ENCODE data around the gene KEL.

Gene KEL

DNA sequence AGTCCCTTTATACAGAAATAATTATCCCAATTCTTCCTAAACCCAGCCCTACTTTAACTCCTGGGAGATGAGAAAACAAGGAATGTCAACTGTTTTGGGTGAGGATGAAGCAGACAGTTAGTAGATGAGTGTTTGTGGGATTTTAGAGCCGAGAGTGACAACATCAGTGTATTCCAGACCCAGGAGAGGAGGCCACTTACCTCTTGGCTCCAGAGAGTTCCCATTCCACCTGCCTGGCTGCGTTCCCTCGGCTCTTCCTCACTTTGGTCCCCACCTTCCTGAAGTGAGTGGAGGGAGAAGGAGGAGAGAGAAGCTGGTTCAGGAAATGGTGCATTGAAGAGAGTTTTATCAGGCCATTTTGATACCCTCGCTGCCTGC is 579 bp downstream of the KEL start:
- DNase-seq = no peak

DNA sequence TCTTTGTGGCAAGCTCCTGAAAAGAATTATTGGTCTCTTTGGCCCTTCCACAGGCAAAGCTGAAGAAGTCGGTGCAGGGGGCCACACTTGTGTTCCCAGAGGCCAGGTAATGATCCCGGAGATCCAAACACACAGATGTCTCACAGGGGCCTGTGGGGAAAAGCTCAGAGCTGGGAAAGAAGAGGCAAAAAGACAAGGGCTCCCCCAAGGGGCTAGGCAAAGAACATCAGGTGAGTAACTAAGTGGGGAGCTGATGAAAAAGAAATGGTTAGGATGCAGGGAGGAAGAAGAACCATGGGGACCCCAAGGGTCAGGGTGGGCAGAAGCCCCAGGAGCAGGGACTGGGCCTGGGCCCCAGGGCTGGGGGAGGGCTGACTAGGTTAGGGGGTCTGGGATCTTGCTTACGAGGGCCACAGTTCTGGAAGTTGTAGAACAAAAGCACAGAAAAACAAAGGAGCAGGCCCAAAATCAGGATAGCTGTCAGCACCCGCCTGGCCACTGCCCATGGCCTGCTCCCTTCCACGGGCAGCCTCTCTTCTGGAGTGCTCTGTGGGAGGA is 1.1 kb downstream of the KEL start:
- DNase-seq = no peak

DNA sequence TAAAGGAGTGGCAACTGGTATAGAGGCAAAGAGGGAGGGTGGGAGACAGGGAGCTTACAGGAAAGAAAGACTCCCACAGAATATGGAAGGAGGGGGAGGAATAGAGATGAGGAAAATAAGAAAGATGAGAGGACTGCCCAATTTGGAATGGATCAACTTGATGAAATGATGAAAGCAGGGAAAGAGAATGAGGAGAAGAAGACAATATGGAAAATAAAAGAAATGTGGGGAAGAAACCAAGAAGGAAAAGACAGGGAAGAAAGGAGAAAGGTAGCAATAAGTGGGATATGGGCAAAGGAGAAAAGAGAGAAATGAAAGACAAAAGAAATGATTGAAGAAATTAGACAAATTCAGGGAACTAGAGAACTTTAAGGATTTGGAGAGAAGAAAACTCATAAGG is 3.0 kb downstream of the KEL start:
- no peak for DNase-seq

DNA sequence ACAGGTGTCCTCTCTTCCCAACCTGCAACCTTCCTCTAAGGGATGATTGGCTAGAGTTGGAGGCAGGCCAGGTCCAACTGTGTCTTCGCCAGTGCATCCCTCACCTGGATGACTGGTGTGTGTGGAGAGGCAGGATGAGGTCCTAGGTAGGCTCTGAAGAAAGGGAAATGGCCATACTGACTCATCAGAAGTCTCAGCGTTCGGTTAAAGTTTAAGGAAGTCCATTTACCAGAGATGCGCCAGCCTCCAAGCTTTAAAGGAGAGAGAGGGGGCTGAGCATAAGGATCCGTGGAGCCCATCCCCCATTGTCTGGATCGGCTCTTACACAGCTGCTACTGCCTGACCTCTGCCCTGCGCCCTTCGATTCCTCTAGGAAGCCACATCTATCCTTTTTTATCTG is 4.4 kb downstream of the KEL start:
- DNase-seq = no peak

DNA sequence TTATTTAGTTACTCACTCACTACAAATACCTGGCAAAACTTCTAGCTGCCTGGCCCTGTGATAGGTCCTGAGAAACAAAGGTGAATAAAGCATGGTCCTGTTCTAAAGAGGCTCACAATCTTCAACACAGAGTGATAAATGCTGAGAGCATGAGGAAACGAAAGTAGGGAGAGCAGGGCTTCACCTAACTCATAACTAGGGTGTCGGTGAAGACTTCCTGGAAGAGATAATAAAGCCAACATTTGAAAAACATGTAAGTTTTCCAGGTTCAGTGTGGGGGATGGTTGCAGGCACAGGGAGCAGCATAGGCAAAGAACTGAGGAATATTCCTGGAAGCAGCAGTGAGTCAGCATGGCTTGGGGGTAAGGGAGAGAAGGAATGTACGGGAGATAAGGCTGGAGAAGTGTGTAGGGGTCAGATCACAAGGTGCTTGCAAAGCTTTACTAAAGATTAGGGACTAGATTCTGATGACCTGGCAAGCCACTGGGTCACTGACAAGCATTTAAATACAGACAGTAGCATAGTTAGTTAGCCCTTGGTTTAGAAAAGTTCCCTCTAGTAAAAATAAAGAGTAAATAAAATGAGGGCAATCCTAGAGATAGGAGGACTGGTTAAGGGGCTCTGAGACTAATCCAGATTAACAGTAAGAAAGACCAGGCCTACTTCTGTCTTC is 5.1 kb downstream of the KEL start:
- no peak for DNase-seq

DNA sequence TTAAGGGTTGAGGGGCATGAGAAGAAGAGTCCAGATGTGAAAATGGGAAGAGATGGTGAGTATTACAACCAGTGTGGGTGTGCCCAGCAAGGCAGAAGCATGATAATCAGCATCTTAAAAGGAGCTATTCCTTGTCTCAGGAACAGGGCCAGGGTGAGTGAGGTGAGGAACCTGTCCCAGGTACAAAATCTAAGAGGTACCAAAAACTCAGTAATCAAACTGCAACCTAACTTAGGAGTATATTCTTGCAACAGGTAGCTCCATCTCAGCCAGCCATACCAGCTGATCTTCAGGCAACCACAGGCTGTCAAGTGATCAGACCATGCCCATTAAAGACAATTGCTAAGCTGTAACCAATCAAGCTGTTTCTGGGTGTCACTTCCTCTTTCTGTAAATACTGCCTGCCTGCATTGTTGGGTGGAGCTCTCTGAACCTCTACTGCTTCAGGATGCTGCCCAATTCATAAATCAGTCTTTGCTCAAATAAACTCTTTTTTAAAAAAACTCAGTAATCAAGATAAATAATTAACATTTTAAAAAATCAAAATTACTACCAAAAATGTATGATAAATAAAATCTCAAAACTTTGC is 7.4 kb downstream of the KEL start:
- DNase-seq = no peak

DNA sequence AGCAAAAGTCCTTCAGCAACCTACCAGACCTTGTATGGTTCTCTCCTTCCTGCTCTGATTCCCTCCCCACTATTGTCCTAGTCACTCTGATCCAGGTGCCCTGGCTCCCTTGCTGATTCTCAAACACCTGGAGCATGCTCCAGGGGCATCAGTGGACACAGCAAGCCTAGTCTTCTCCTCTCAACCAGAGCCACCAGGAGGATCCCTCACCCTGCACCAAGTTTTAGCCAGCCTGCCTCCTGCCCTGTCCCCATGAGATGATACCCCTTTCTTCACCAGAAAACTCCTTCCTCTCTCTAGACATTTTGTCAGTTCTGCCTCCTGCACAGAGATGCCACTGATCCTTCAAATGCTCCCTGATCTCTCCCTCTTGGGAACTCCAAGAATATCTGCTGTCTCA is 11.9 kb downstream of the KEL start:
- no peak for DNase-seq

DNA sequence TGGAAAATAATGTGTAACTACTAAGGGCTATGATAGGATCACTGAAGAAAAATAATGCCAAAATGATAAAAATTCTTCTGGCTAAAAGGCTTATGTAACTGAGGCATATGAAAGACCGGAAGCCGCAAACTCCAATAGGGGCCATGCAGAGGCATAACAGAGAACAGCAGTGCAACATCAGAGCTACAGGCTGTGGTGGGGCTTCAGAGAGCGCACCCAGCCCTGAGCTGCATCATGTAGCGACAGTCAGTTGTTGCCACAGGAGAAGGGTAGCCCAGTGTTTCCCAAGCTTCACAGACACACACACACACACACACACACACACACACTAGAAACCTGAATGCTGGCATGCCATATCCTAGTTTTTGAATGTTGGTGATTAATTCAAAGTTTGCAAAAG is 13.6 kb downstream of the KEL start:
- no peak for DNase-seq

DNA sequence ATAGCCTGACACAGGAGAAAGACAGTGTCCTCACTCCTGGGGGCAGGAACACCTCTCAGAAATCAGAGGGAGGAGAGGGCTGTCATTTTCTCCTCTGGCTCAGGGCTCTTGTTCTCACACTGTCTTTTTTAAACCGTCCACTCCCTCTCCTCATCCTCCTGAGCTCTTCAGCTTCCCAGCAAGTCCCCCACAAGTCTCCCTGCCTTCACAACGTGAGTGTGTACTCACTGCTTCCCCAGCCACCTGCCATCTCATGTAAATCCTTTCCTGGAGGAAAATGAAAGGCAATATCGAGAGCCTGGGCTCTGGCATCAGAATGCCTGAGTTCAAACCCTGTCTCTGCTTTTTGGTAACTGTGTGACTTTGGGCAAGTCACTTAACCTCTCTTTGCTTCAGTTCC is 17.2 kb downstream of the KEL start:
- no peak for DNase-seq

DNA sequence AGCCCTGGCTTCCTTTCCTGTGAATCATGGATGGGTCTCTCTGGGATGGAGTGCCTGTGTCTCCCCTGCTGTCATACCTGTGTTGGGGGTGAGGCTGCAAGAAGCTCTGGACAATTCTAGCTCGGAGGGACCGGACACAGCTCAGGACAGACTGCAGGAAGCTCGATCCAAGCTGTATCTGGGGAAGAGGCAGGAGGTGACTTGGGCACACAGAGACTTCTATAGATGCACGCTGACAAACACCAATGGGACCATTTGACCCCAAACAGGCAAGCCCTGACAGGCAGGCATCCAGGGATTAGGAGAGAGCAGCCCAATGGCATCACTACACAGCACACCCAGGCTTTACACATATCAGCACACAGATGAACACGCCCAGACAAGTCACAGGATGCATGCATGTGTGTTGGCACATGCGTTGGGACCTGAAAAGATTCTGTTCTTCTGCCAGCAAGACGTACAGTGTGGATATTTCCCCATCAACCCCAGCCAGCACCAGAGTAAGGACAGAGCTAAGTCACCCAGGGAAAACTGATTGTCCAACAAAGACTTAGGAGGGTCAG is 18.4 kb downstream of the KEL start:
- no peak for DNase-seq

DNA sequence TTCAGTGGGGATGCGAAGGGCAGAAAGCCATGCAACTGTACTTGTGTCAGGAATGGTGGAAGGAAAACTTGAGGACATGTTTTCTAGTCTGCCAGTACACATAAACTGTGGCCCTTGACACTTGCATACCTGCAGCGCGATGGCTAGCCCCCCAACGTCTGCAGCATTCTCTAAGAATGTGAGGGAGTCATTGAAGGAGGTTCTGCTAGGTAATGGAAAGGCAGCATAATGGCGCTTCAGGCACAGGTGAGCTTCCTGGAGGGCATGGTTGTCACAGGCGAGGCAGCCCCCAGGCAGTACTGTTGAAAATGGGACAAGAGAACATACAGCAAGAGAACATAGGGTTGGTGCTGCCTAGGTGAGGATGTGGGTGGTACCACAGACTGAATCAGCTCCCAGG is 19.4 kb downstream of the KEL start:
- DNase-seq = no peak

DNA sequence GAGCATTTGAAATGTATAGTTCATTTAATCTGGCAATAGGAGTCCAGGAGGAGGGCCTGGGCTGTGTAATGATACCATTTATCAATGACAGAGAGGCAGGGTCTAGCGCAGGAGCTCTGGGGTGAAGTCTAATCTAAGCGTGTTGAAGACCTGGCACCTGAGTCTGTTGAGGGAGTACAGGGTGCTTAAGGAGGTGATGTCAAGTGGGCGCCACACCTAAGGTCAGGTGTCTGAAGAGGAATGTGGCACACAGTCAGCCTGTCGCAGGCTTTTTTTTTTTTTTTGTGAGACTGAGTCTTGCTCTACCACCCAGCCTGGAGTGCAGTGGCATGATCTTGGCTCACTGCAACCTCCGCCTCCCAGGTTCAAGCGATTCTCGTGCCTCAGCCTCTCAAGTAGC is 20.6 kb downstream of the KEL start:
- no peak for DNase-seq

DNA sequence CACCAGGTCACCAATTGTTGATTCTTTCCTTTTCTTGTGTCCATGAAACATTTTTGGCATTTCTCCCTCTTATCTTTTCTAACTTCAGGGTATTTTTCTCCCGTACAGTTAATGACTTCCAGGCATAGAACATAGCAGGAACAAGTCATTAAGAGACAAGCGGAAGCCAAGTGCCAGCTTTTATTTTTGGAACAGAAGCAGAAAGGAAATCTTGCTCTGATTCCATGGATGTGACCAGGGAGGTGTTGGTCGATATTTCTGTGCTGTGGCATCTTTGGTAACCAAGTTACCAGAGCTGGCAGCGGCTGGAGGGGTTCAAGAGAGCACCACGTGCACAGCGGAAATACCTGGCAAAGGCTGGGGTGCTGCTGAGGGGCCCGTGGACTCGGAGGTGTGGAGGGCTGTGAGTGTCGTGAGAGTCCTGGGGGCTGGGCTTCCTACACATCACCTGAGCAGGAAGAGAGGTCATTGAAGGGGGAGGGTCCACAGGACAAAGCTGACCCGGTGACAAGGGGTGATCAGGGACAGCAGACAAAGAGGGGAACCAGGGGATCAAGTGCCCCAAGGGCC is 21.1 kb downstream of the KEL start:
- DNase-seq = no peak

DNA sequence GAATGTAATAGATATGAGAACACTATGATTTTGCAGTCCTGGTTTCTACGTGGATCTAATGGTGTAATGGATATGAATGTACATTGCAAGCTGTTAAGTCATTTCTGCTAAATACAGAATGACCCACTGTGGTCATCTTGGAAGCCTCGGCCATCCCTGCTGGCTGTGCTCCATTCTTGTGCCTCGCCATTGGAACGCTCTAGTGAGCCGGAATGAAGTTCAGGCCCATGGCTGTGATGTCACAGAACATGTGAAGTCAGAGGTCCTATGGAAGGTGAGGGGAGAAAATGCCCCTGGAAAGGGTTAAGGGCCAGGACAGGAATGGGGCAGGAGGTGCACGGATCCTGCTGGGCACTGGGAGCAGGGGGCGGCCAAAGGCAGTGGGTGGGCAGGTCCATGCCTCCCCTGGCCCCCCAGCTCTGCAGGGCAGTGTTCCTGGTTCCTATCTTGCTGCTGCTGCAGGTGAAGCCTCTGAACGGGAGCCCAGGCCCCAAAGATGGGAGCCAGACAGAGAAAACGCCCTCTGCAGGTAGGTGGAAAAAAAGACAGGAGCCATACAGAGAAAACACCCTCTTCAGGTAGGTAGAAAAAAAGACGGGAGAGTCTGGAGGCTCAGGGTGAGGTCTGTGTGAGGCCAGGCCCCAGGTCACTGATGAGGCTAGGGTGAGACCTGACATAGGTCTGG is 22.8 kb downstream of the KEL start, which contains the start of gene LLCFC1:
Gene LLCFC1 (plus strand): TSS at position 259 of the 685 bp plus-strand sequence. CDS start 138 bp downstream, at position 397.
- no peak for DNase-seq

DNA sequence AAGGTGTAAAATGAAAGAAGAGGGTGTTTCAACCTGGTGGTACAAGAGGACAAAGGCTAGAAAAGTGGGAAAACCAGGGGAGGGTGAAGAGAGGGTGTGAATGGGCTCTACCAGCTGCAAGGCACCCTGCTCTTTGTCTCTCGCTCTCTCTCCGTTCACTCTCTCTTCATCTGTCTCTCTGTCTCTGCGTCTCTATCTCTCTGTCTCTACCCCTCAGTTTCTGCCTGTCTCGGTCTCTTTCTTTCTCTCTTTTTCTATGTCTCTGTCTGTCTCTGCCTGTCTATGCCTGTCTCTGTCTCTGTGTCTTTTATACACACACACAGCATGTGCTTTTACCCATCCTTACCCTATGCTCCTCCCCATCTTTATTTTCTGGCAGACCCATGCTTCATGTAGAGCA is 23.6 kb downstream of the KEL start:
- no peak for DNase-seq

DNA sequence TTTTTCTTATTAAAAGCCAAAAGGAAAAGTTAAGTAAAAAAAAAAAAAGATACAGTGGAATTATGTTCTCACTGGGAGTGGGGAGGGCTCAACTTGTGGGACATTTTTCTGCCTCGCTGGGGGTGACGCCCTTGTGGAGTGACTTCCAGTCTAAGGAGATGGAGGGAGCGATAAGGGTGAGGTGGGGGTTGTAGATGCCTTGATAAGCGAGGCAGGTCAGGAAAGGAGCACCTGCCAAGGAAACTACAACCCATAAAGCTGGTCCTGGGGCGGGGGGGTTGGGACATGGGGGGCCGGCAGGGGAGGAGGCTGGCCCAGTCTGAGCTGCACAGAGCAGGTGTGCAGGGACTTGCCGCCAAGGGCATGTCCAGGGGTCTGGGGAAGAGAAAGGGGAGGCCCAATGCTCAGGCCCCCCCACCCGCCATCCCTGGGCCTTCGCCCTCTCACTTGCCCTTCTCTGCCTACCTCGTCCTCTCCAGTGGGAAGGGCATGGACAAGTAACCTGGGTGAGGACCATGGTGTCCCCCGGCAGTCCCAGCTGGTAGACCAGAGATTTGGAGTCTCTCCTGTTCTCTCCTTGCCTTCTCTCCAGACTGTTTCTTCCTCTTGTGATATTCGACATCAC is 26.1 kb downstream of the KEL start:
- DNase-seq = no peak

DNA sequence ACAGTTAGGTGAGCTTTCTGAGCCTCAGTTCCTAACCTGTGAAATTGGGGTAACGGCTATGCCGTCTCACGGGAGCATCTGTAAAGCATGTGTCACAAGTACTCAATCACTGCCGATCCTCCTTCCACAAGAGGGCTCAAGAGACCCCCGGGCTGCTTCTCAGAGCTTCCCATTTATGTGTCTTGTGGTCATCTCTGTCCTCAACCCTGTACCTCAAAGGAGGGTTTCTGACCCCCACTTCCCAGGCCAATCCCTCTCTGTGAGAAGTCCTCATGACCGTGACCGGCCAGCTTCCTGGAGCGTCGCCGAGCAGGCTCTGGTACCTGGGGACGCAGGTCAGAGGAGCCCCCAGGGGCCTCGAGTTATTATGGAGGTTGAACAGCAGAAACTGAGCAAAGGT is 28.1 kb downstream of the KEL start:
- no peak for DNase-seq

DNA sequence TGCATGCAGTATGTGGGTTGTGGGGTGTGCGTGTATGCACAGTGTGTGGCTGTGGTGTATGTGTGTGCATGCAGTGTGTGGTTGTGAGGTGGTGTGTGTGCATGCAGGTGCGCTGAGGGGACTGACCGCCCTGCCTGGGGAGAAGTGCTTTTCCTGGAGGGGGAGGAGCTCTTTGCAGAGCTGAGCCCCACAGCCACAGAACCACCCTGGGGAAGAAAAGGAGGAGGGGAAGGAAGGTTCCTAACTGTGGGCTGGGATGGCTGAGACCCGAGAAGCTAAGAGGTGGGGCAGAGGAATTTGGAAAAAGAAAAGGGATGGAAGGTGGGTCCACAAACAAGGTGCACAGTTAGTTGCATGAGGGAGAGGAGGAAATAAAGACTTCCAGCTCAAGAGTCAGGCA is 28.5 kb downstream of the KEL start, which contains the start of gene TRPV5:
Gene TRPV5 (minus strand): TSS at position 123 of the 400 bp plus-strand sequence. CDS start 287 bp downstream, outside the sequence.
- DNase-seq = no peak

DNA sequence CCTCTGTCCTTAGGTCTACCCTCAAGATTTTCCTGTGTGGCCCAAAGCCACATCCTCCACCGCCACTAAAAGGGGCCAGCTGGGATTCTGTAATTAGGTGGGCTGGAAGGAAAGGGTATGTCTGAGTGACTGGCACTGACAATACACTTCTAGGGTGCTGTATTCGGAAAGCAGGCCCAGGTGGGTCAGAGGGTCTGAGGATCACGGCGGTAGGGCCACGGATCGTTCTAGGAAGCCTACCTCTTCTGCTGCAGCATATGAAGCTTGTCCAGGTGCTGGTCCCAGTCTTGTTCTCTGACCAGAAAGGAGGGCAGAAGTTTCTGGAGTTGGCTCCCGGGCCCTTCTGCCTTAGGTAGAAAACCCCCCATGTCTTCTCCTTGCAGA is 29.1 kb downstream of the KEL start:
- DNase-seq = no peak

DNA sequence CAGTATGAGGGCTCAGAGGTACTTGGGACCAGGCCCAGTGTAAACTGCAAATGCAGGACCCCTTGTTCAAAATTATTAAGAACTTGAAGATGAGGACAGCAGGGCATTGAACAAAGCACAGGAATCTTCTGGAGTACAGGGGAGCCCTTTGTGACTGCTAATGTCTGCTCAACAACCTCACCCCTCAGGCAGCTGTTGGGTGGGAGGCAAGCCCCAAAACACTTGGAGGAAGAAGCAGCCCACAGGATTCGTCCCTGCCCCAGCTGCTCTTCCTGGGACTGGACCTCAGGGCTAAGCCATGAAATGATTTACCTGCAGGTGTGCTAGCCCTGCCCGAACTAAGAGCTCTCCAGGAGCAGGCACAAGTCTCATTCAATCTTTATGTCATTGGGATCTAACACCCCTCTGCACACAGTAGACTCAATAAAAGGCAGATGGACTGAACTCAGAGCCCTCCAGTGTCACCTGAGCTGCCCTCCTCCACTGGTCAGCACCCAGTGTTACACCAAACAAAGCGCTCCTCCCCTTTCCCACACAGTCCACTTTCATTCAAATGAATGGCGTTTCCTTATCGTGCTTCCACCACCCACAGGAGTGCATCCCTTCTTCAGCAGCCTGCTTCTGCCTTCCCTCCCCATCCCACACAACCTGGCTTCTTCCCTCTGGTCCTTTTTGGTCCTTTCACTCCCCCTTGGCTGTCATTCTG is 29.6 kb downstream of the KEL start:
- no peak for DNase-seq

DNA sequence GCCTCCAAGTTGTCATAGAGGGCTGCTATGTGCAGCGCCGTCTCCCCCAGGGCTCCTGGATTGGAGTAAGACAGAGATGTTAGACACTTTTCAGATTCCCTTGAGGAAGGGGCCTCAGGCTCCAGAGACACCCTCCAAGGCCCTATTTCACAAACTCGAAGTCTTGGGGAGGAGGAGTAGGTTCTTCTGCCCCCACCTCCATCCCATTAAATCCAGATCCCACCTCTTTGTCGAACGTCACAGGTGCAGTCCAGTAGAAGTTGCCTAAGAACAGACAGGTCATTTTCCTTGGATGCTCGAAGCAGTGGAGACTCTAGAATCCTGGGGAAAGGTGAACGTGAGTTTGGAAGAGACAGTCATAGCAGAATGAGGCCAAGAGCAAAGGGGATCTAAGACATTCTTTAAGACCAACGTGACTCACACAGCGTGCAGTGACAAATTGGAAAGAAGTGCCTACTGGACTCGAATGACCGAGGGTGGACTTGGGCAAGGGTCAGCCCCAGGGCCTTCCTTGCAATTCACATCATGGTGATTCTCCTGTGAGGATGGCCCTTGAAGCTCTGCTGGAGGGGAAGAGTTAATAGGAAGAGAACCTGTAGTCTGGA is 31.9 kb downstream of the KEL start:
- DNase-seq = no peak

DNA sequence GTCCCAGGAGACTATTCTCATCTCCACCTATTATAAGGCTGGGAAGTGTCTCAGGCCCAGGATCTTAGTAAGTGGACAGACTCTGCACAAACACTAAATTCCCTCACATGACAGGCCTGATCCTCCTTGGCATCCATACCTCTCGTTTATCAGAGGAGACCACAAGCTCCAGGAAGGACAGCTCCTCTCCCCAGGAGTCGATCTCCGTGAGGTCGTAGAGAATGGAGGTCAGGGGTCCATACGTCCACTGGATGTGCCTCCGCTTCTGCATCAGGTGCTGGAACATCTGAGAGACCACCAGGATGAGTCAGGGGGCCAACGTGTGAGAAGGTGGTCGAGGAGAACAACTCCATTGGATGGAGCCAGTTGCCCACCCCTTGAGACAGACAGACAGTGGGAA is 34.2 kb downstream of the KEL start:
- DNase-seq = no peak
